HG03442 (cell line): ENCODE data around the gene DUSP1.
A peak's percentile ranks its signal among the peaks of the same experiment; 100 is the strongest.
"Not testable (repeated sequence)": the region's sequence is repeated elsewhere in the genome, so short reads cannot be mapped to it uniquely, and the experiment has no call there.

Experiments
- ATAC-seq: cut with Tn5 transposase; IDR thresholded peaks from one replicate; pipeline ENCODE4 v1.9.1; 2021; ENCODE audit warnings: mild to moderate bottlenecking, moderate library complexity; ENCODE audit not compliant: unreplicated experiment

DUSP1 gene

GRCh38 chr5:172770675-172771438 is at the start of gene DUSP1:
Gene DUSP1 (minus strand): TSS chr5:172771195. CDS start chr5:172770952, 243 bp downstream.
- ATAC-seq, result peak; percentile 47

GRCh38 chr5:172820046-172820767 is 49.2 kb upstream of the DUSP1 start:
- no peak for ATAC-seq

GRCh38 chr5:172819569-172819968 is 48.6 kb upstream of the DUSP1 start:
- no peak for ATAC-seq

GRCh38 chr5:172818081-172818480 is 47.1 kb upstream of the DUSP1 start:
- no peak for ATAC-seq

GRCh38 chr5:172817664-172818063 is 46.7 kb upstream of the DUSP1 start:
- ATAC-seq, result no peak

- ATAC-seq, result no peak
Observed at GRCh38 chr5:172816925-172817562, 46.0 kb upstream of the DUSP1 start.

GRCh38 chr5:172815631-172816030 is 44.6 kb upstream of the DUSP1 start:
- no peak for ATAC-seq

- not testable (repeated sequence) for ATAC-seq
Observed at GRCh38 chr5:172810996-172811395, 40.0 kb upstream of the DUSP1 start.

- no peak for ATAC-seq
Observed at GRCh38 chr5:172809774-172810173, 38.8 kb upstream of the DUSP1 start.

- no peak for ATAC-seq
Observed at GRCh38 chr5:172807766-172808311, 36.8 kb upstream of the DUSP1 start.

GRCh38 chr5:172806897-172807672 is 36.1 kb upstream of the DUSP1 start:
- peak; percentile 93 for ATAC-seq

GRCh38 chr5:172805736-172806255 is 34.8 kb upstream of the DUSP1 start:
- no peak for ATAC-seq

- no peak for ATAC-seq
Observed at GRCh38 chr5:172805018-172805683, 34.2 kb upstream of the DUSP1 start.

GRCh38 chr5:172802567-172803176 is 31.7 kb upstream of the DUSP1 start:
- ATAC-seq, result no peak

- ATAC-seq, result no peak
Observed at GRCh38 chr5:172802112-172802511, 31.1 kb upstream of the DUSP1 start.

- ATAC-seq, result no peak
Observed at GRCh38 chr5:172801179-172801671, 30.2 kb upstream of the DUSP1 start.

- no peak for ATAC-seq
Observed at GRCh38 chr5:172800088-172800551, 29.1 kb upstream of the DUSP1 start.

GRCh38 chr5:172799416-172799815 is 28.4 kb upstream of the DUSP1 start:
- ATAC-seq, result no peak
